NCI-H1048 (cell line): ENCODE data around the gene ARFGAP2.

ENCODE experiments used
- DNase-seq: peaks from one replicate; lab custom pipeline; 2025; lab: John Stamatoyannopoulos, UW

Gene ARFGAP2

GRCh38 chr11:47171061-47171838, 5.4 kb downstream of the ARFGAP2 start:
- DNase-seq, result no peak

DNA sequence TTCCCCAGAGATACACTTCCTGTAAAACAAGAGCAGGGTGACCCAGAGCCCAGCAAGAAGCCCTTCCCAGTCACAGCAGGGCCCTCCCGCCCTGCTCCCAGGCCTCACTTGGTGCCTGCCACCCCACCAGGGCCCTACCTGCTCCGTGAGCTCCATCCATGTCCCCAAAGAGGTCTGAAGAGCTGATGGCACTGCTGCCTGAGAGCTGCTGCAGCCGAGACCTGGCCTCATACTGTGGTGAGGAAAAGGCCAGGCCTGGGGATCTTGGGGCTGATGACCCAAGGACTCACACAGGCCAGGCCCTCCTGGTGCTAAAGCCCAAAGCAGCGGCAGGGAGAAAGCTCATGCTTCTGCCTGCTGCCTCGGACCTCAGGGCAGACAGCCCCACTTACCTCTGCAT, 10.3 kb downstream of the ARFGAP2 start:
- no peak for DNase-seq

DNA sequence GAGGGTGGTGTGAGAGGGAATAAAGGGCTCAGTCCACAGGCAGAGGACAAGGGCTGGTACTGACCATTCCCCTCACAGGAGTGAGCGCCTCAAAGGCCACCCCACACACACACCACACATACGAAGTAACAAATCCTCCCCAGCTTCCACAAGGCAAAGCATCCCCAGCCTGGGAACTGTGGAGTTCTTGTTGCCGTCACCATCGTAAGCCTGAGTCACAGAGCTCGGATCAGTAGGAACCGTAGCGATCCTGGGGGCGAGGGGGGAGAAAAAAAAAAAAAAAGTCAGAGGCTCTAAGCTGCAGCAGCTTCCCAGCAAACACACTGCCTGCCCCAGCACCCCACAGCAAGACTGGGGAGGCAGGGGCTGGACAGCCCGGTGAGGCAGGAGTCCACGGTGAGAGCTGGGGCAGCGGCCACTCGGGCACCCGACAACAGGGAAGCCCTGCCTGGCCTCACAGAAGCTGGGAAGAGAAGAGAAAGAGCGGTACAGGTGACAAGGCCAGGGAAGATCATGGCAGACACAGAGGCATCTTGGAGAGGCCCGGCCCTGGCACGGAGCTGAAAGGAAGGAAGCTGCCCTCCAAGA, 11.3 kb downstream of the ARFGAP2 start:
- no peak for DNase-seq

- DNase-seq, result no peak
Measured at GRCh38 chr11:47164321-47164720, 12.4 kb downstream of the ARFGAP2 start.

- no peak for DNase-seq
Measured at GRCh38 chr11:47163898-47164297, 12.8 kb downstream of the ARFGAP2 start.

GRCh38 chr11:47163193-47163592, 13.5 kb downstream of the ARFGAP2 start:
- no peak for DNase-seq

DNA sequence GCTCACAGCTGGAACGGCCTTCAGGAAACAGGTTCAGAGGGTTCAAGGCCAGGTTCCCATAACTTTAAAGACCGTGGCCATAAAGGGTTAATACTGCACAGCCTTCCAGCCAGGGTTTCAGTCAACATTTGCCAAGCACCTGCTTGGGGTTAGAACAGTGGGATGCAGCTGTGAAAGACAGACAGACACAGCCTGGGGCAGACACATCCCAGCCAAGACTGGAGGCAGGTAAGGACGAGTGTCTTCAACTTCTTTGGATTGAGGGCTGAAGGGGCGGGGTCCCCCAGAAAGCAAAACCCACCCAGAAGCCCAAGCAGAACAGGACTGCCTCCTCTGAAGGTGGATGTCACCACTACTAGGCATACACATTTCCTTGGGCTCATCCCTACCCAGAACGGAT, 14.3 kb downstream of the ARFGAP2 start:
- no peak for DNase-seq

GRCh38 chr11:47161890-47162289, 14.8 kb downstream of the ARFGAP2 start:
- no peak for DNase-seq

GRCh38 chr11:47161134-47161854, 15.4 kb downstream of the ARFGAP2 start:
- no peak for DNase-seq

- DNase-seq, result no peak
Measured at GRCh38 chr11:47160753-47161133, 15.9 kb downstream of the ARFGAP2 start.

- no peak for DNase-seq
Measured at GRCh38 chr11:47158242-47158641, 18.4 kb downstream of the ARFGAP2 start.

DNA sequence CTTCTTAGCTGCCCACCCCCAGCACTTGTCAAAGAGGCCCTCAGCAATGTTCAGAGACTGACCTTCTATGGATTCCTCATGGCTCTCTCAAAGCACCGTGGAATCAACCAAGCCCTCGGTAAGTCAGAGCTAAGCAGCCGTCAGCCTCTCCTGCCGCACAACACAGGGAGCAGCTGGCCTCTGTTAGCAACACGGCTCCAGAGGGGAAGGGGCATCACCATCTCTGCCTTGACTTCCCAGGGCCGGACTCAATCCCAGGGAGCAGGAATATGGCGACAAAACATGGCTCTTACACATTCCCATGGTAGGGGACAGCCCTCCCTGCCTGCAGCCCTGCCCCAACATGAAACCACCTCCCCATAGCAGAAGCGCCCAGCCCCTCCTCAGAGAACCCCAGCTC, 18.9 kb downstream of the ARFGAP2 start:
- no peak for DNase-seq

DNA sequence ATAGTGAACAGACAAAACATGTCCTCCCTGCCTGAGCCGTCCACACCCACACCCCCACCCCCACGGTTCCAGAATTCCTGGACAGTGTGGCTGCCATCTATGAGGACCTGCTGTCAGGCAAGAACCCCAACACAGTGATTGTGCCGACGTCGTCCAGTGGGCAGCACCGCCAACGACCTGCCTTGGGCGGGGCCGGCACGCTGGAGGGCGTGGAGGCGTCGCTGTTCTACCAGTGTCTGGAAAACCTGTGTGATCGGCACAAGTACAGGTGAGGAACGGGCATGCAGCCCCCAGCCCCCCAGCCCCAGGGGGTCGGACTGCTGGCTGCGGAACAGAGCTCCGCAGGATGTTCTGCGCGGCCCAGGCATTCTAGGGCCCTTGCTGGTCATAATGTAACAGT, 19.7 kb downstream of the ARFGAP2 start:
- DNase-seq, result no peak

DNA sequence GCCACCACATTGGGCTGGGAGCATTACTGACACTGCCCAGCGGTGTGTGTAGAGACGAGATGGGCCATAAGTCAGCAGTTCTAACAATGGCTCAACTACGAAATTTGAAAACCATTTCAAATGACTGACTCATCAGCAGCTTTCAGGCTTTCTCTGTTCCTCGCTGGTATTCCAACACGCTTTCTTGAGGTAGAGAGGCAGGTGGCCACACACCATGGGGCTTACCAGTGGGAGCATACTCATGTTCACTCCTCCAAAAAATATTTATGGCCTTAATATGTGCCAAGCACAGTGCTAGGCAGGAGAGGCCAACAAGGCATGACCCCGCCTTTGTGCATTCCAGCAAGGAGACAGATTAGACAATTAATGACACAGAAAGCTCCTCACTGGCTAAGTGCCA, 20.3 kb downstream of the ARFGAP2 start:
- no peak for DNase-seq

DNA sequence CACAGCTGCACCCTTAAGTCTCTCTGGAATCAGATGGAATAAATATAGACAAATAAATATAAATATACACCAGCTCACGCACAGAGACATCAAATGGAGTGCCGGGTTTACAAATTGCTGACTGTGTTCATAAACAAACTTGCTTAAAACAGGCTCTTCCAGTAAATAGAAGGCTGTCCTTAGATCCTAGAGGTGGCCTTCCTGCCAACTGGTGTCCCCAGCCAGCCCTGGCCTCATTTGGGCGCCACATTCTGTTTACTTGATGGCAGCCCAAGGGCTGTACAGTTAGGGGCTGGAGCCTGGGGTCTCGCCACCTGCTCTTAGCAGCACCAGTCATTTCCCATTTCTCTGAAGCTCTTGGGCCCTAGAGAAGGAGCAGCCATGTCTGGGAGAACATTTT, 20.8 kb downstream of the ARFGAP2 start:
- DNase-seq, result no peak

- no peak for DNase-seq
Measured at GRCh38 chr11:47154616-47155570, 21.8 kb downstream of the ARFGAP2 start.

GRCh38 chr11:47152953-47153950, 23.4 kb downstream of the ARFGAP2 start:
- peak; percentile 16 for DNase-seq

DNA sequence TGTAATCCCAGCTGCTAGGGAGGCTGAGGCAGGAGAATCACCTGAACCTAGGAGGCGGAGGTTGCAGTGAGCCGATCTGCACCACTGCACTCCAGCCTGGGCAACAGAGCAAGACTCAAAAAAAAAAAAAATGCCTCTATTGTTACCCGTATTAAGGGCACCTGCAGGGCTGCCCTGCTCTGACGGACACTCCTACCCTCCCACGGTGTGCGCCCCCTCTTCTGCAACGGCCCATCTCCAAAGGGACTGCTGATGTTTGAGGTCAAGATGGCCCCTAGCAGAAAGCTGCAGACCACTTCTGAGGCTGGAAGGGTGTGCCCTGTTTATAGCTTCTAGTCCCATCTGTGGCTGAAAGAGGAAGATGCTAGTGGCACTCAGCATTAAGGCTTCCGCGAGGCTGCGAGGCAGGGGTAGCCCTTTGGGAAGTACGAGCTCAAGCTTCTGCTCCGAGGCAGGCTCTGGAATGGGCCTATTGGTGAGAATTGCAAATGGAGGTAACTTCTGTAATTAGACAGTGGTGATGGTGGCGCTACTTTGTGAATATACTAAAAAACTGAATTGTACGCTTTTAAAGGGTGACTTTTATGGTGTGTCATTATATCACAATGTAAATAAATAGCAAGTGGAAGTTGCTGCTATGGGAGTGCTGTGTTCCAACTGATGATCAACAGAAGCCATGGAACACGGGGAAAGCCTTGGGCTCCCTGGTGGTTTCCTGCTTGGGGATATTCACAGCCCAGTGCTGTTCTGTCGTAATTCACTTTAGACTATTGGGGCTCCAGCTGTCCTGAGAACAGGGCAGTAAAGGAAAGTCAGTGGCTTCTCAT, 24.3 kb downstream of the ARFGAP2 start:
- no peak for DNase-seq

GRCh38 chr11:47149782-47150181, 26.9 kb downstream of the ARFGAP2 start:
- DNase-seq, result no peak
